Esophagus squamous epithelium (tissue), 4 donors: Measurements from ENCODE around the gene RASEF.

Experiments
- POLR2A ChIP-seq, 4 donors: fragments of 450-650 bp; IDR thresholded peaks; one replicate each; pipeline ENCODE4 v1.6.1; 2017; ENCODE audit warnings: antibody characterized with exemption in 4 of 4, mild to moderate bottlenecking in 4 of 4, moderate library complexity in 3 of 4
- TF ChIP-seq, protein P1 (sequence below), 6 experiments: fragments of 450-650 bp in 4 of 6; fragments of 200-600 bp in 2 of 6; sonication (generic) in 2 of 6; IDR thresholded peaks; one replicate each; pipeline ENCODE4 v1.5.1; 2016 to 2019; ENCODE audit warnings: antibody characterized with exemption in 6 of 6, mild to moderate bottlenecking in 4 of 6, moderate library complexity in 4 of 6

- TF ChIP-seq POLR2A (IDR thresholded peaks at IDR 0.05): no peak
- TF ChIP-seq, protein P1, sequence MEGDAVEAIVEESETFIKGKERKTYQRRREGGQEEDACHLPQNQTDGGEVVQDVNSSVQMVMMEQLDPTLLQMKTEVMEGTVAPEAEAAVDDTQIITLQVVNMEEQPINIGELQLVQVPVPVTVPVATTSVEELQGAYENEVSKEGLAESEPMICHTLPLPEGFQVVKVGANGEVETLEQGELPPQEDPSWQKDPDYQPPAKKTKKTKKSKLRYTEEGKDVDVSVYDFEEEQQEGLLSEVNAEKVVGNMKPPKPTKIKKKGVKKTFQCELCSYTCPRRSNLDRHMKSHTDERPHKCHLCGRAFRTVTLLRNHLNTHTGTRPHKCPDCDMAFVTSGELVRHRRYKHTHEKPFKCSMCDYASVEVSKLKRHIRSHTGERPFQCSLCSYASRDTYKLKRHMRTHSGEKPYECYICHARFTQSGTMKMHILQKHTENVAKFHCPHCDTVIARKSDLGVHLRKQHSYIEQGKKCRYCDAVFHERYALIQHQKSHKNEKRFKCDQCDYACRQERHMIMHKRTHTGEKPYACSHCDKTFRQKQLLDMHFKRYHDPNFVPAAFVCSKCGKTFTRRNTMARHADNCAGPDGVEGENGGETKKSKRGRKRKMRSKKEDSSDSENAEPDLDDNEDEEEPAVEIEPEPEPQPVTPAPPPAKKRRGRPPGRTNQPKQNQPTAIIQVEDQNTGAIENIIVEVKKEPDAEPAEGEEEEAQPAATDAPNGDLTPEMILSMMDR (IDR thresholded peaks at IDR 0.05): no peak
Observed at GRCh38 chr9:82988488-82988887, 74.5 kb downstream of the RASEF start.
